Prostate gland (tissue), 2 donors: ENCODE results near the gene PTBP1.

ENCODE experiments used
- CTCF ChIP-seq, 4 experiments: fragments of 200-600 bp in 2 of 4; fragments of 450-650 bp in 2 of 4; sonication (generic) in 2 of 4; IDR thresholded peaks; 1 replicate in 3 of 4; 2 replicates in 1 of 4; pipeline ENCODE4 v1.5.1; 2016 to 2019; ENCODE audit warnings: antibody characterized with exemption in 4 of 4, mild to moderate bottlenecking in 2 of 4, moderate library complexity in 2 of 4
- POLR2AphosphoS5 ChIP-seq: sonication (generic); formaldehyde crosslinking; IDR thresholded peaks from one replicate; pipeline ENCODE4 v1.6.1; 2017; ENCODE audit warnings: antibody characterized with exemption

DNA sequence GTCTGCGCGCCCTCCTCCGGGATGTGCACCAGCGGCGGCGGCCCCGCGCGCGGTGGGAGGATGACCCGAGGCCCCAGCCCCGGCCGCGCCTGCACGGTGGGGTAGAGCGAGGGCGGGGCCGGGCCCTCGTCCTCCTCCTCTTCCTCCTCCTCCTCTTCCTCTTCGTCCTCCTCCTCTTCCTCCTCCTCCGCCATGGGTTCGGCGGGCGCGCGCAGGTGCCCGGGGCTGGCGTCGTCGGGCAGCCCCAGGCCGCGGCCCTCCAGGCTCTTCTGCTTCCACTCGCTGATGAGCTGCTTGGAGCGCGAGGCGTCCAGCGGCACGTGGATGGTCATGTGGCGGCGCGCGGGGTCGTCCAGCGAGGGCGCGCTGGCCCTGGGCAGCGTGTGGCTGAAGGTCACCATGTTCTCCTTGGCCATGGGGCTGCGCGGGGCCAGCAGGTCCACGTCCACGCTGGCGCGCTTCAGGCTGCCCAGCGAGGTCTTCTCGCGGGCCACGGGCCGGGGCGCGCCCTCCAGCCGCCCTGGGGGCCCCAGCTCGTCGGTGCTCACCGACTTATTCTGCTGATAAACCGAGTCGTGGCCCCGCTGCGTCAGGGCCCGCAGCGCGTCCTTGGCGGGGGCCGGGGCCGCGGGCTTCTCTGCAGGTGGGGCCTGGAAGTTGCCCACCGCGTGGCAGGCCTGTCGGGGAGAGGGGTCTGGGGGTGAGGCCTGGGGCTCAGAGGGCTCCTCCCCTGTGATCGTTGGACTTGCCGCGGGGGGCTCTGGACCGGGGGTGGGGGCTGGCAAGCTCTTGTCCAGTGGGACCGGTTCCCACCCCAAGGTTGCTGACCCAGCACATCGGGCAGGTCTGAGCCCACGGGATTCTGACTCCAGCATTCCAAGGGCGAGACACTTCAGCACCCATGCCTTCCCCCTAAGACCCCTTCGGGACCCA, 16.2 kb downstream of the PTBP1 start:
- TF ChIP-seq CTCF (IDR thresholded peaks at IDR 0.05) (no peak), POLR2AphosphoS5 (no peak)
